ENCODE data around the gene GALM. TPM values are rescaled to one million over a fixed set of nuclear protein-coding genes. Genes with fewer than 3 reads are reported as not detected.

Gene GALM
- total RNA-seq, 1 experiment from 2014 or later: 22.7 TPM

DNA sequence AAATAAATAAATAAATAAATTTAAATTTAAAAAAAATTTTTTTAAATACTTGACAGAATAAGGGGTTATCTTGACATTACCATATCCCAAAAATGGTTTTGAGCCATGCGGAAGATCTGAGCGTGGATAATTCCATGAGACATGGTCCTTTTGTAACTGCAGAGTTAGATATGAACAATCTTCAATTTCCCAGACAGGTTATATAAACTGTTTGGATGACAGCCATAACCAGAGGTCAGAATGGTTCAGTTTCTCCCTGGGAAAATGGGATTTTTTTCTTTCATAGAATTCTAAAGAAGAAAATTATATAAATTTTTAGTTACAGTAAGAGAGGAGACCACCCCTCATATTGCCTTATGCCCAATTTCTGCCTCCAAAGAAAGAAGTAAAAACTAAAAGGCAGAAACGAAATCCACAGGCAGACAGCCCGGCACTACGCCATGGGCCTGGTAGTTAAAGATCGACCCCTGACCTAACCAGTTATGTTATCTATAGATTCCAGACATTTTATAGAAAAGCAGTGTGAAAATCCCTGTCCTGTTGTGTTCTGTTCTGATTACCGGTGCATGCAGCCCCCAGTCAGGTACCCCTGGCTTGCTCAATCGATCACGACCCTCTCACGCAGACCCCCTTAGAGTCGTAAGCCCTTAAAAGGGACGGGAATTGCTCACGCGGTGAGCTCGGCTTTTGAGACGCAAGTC lies 3.0 kb downstream of the GALM start:
- H3K79me2 ChIP-seq (ENCODE audit: low read length): peaks cover 8% of the 10 kb centered on the region; the same call in 1 of the 2 replicates
- no peaks in the 10 kb centered on the region for H3K9me2 ChIP-seq (replicated peaks; ENCODE audit: low read length)
- peaks cover 14% of the 10 kb centered on the region for H3K4me1 ChIP-seq (ENCODE audit: insufficient read depth, low read length)
- H3K27me3 ChIP-seq (ENCODE audit: low read length): no peaks in the 10 kb centered on the region
- TF ChIP-seq EZH2phosphoT487 (IDR thresholded peaks at IDR 0.05; ENCODE audit: borderline replicate concordance, low read length) (no peak), EZH2 (IDR thresholded peaks at IDR 0.05; ENCODE audit: low read length, unreplicated experiment) (no peak)
- TF ChIP-seq, protein P1, sequence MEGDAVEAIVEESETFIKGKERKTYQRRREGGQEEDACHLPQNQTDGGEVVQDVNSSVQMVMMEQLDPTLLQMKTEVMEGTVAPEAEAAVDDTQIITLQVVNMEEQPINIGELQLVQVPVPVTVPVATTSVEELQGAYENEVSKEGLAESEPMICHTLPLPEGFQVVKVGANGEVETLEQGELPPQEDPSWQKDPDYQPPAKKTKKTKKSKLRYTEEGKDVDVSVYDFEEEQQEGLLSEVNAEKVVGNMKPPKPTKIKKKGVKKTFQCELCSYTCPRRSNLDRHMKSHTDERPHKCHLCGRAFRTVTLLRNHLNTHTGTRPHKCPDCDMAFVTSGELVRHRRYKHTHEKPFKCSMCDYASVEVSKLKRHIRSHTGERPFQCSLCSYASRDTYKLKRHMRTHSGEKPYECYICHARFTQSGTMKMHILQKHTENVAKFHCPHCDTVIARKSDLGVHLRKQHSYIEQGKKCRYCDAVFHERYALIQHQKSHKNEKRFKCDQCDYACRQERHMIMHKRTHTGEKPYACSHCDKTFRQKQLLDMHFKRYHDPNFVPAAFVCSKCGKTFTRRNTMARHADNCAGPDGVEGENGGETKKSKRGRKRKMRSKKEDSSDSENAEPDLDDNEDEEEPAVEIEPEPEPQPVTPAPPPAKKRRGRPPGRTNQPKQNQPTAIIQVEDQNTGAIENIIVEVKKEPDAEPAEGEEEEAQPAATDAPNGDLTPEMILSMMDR (conservative IDR thresholded peaks at IDR 0.05; ENCODE audit: low read depth, low read length): no peak
- H4K20me1 ChIP-seq (ENCODE audit: low read length): no peaks in the 10 kb centered on the region
- ATAC-seq: no peak
- no peak for DNase-seq
- intact Hi-C loops (cut with micrococcal nuclease): loop anchor here (10.0 kb wide), 1 partner anchor 56 kb away; no protein-coding TSS in a partner anchor
- H2AFZ ChIP-seq (ENCODE audit: low read length): no peak overlapping the region
- H3K9ac ChIP-seq (ENCODE audit: low read length): no peak overlapping the region
- no peaks in the 10 kb centered on the region for H3K36me3 ChIP-seq (ENCODE audit: low read depth, low read length)
- H3K27ac ChIP-seq (ENCODE audit: low read length): no peak overlapping the region
- H3F3A ChIP-seq (ENCODE audit: low read length, unreplicated experiment): no peaks in the 10 kb centered on the region
- ChIA-PET CTCF (no interaction called here), POLR2A (ENCODE audit: unreplicated experiment) (no interaction called here)
- no peak overlapping the region for H3K4me3 ChIP-seq (ENCODE audit: low read length)
- no peak overlapping the region for H3K4me2 ChIP-seq (ENCODE audit: low read length)
- H3K9me3 ChIP-seq (ENCODE audit: low read length): no peaks in the 10 kb centered on the region
- BruUV-seq (replicated peaks): no TSS peak

DNA sequence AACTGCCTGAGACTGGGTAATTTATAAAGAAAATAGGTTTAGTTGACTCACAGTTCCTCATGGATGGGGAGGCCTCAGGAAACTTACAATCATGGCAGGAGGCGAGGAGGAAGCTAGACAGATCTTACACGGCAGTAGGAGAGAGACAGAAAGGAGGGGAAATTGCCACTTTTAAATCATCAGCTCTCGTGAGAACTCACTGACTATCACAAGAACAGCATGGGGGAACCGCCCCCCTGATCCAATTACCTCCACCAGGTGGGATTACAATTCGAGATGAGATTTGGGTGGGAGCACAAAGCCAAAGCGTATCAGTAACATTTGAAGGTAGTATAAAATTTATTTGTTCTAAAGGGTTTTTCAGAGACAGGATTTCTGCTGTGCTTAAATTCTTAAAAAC lies 5.4 kb downstream of the GALM start:
- no peaks in the 10 kb centered on the region for H3F3A ChIP-seq (ENCODE audit: low read length, unreplicated experiment)
- ChIA-PET CTCF (interaction anchor here (0.7 to 1.1 kb wide), 2 partner anchors 20 to 90 kb away, joined by 4 to 6 read pairs; no protein-coding TSS in a partner anchor), POLR2A (ENCODE audit: unreplicated experiment) (no interaction called here)
- no peak overlapping the region for H3K27ac ChIP-seq (ENCODE audit: low read length)
- H3K36me3 ChIP-seq (ENCODE audit: low read depth, low read length): no peaks in the 10 kb centered on the region; the same call in 1 of the 2 replicates
- intact Hi-C loops (cut with micrococcal nuclease): no loop called here
- H3K9me2 ChIP-seq (replicated peaks; ENCODE audit: low read length): no peaks in the 10 kb centered on the region
- TF ChIP-seq EZH2phosphoT487 (IDR thresholded peaks at IDR 0.05; ENCODE audit: borderline replicate concordance, low read length): no peak
- TF ChIP-seq, protein P1 (conservative IDR thresholded peaks at IDR 0.05; ENCODE audit: low read depth, low read length): no peak
- H2AFZ ChIP-seq (ENCODE audit: low read length): no peak overlapping the region
- H4K20me1 ChIP-seq (ENCODE audit: low read length): no peaks in the 10 kb centered on the region
- BruUV-seq (replicated peaks): no TSS peak
- no peaks in the 10 kb centered on the region for H3K9me3 ChIP-seq (ENCODE audit: low read length)
- peaks cover 10% of the 10 kb centered on the region for H3K4me1 ChIP-seq (ENCODE audit: insufficient read depth, low read length)
- H3K79me2 ChIP-seq (ENCODE audit: low read length): peaks cover 8% of the 10 kb centered on the region; the same call in 1 of the 2 replicates
- H3K4me3 ChIP-seq (ENCODE audit: low read length): no peak overlapping the region
- no peak overlapping the region for H3K4me2 ChIP-seq (ENCODE audit: low read length)
- DNase-seq: no peak
- H3K27me3 ChIP-seq (ENCODE audit: low read length): no peaks in the 10 kb centered on the region
- H3K9ac ChIP-seq (ENCODE audit: low read length): no peak overlapping the region
- ATAC-seq: no peak

DNA sequence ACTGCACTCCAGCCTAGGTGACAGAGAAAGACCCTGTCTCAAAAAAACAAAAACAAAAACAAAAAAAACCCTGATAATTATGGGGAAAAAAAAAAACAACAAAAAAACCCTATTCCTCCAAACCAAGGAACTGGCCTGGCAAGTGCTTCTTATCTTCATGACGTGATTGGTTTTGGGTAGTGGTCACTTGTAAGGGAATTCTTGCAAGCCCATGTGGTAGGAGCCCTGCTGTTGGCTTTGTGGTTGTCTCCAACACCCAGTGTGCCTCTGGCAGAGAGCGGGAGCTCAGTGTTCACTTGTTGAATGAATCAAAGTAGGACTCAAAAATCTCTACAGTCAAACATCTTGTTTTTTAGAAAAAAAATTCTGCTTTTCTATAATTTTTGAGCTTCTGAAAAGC lies 6.0 kb downstream of the GALM start:
- Histone ChIP-seq H2AFZ (ENCODE audit: low read length) (no peak overlapping the region), H3K4me3 (ENCODE audit: low read length) (no peak overlapping the region), H3K27ac (ENCODE audit: low read length) (no peak overlapping the region), H3K36me3 (ENCODE audit: low read depth, low read length) (no peaks in the 10 kb centered on the region; the same call in 1 of the 2 replicates), H3K4me2 (ENCODE audit: low read length) (no peak overlapping the region), H3K9me3 (ENCODE audit: low read length) (no peaks in the 10 kb centered on the region), H3K79me2 (ENCODE audit: low read length) (peaks cover 8% of the 10 kb centered on the region; the same call in 1 of the 2 replicates), H3K9me2 (replicated peaks; ENCODE audit: low read length) (no peaks in the 10 kb centered on the region), H3K9ac (ENCODE audit: low read length) (no peak overlapping the region), H3F3A (ENCODE audit: low read length, unreplicated experiment) (no peaks in the 10 kb centered on the region), H3K27me3 (ENCODE audit: low read length) (no peaks in the 10 kb centered on the region), H3K4me1 (ENCODE audit: insufficient read depth, low read length) (peaks cover 4% of the 10 kb centered on the region), H4K20me1 (ENCODE audit: low read length) (no peaks in the 10 kb centered on the region)
- ChIA-PET POLR2A (ENCODE audit: unreplicated experiment) (no interaction called here), CTCF (interaction anchor here (0.7 kb wide), 1 partner anchor 20 kb away, joined by 6 read pairs; no protein-coding TSS in a partner anchor)
- TF ChIP-seq EZH2 (IDR thresholded peaks at IDR 0.05; ENCODE audit: low read length, unreplicated experiment) (no peak), EZH2phosphoT487 (IDR thresholded peaks at IDR 0.05; ENCODE audit: borderline replicate concordance, low read length) (no peak)
- TF ChIP-seq, protein P1 (conservative IDR thresholded peaks at IDR 0.05; ENCODE audit: low read depth, low read length): no peak
- no TSS peak for BruUV-seq (replicated peaks)
- intact Hi-C loops (cut with micrococcal nuclease): no loop called here
- no peak for ATAC-seq
- DNase-seq: no peak

Measured in PC-3 (cell line).